Measurements from ENCODE around the gene FNDC5.

FNDC5 gene

DNA sequence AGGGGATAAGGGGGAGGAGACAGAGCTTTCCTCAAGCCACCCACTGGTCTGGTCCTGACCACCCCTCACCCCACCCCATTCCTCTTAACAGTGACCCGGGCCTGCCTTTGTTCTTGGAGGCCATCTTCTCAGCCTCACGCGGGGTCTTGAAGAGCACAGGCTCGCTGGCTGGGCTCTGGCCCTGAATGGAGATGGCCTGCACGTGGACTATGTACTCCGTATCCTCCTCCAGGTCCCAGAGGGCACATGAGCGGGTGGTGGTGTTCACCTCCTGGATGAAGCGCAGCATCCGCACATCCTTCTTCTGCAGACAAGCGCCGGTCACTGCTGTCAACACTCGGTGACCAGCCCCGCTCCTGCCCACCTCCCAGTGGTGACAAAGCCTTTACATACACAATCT lies 2.6 kb downstream of the FNDC5 start:
- no peak for DNase-seq (ENCODE audit: low spot score)
- TF ChIP-seq, protein P1, sequence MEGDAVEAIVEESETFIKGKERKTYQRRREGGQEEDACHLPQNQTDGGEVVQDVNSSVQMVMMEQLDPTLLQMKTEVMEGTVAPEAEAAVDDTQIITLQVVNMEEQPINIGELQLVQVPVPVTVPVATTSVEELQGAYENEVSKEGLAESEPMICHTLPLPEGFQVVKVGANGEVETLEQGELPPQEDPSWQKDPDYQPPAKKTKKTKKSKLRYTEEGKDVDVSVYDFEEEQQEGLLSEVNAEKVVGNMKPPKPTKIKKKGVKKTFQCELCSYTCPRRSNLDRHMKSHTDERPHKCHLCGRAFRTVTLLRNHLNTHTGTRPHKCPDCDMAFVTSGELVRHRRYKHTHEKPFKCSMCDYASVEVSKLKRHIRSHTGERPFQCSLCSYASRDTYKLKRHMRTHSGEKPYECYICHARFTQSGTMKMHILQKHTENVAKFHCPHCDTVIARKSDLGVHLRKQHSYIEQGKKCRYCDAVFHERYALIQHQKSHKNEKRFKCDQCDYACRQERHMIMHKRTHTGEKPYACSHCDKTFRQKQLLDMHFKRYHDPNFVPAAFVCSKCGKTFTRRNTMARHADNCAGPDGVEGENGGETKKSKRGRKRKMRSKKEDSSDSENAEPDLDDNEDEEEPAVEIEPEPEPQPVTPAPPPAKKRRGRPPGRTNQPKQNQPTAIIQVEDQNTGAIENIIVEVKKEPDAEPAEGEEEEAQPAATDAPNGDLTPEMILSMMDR (IDR thresholded peaks at IDR 0.05; ENCODE audit: extremely low read depth, missing control alignments), result no peak

- TF ChIP-seq, protein P1 (IDR thresholded peaks at IDR 0.05; ENCODE audit: extremely low read depth, missing control alignments), result no peak
- no peak for DNase-seq (ENCODE audit: low spot score)
Observed at GRCh38 chr1:32867671-32868070, 3.0 kb downstream of the FNDC5 start.

DNA sequence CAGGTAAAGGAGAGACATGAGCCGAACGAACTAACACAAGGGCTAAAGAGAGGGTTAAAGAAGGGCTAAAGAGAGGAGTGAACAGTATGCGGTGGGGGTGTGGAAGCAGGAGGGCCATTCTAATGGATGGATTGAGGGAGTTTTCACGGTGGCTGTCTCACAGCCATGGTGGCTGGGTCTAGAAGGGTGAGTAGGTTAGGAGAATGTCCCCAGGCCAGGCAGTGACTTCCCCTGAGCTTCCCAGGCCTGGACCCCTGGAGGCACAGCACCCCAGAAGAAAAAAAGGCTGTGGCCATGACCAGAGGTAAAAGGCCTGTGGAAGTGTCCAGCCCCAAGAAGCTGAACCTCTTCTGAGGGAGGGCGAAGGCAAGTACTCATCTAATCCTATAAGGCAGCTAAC lies 3.6 kb downstream of the FNDC5 start:
- DNase-seq (ENCODE audit: low spot score), result no peak
- TF ChIP-seq, protein P1 (IDR thresholded peaks at IDR 0.05; ENCODE audit: extremely low read depth, missing control alignments), result no peak

- DNase-seq (ENCODE audit: low spot score), result no peak
- TF ChIP-seq, protein P1 (IDR thresholded peaks at IDR 0.05; ENCODE audit: extremely low read depth, missing control alignments), result no peak
Observed at GRCh38 chr1:32865639-32866405, 4.9 kb downstream of the FNDC5 start.

DNA sequence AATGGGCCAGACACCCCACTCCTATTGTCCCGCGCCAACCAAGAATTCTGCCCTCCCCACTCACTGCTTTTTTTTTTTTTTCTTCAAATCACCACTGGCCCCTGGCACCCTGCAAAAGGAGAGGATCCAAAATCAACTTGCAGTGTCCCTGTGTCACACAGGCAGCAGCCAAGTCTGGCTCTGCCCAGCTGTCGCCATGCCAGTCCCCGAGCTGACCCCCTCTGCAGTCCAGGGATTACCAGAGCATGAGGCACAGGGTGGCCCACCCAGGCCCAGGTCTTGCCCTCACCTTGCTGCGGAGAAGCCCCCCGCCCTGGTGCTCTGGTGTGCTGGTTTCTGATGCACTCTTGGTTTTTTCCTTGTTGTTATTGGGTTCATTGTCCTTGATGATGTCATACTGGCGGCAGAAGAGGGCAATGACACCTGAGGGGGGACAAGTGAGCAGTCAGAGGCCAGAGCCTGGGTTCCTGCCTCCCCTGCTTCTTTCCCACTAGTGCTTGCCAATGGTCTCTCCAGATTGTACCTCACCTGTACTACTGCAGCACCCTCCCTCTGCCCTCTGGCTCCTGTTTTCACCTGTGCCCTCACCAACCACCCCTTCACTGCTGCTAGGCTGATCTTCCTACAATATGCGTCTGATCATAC lies 6.2 kb downstream of the FNDC5 start:
- no peak for DNase-seq (ENCODE audit: low spot score)
- TF ChIP-seq, protein P1 (IDR thresholded peaks at IDR 0.05; ENCODE audit: extremely low read depth, missing control alignments), result no peak

- TF ChIP-seq, protein P1 (IDR thresholded peaks at IDR 0.05; ENCODE audit: extremely low read depth, missing control alignments), result no peak
Observed at GRCh38 chr1:32863881-32864245, 6.8 kb downstream of the FNDC5 start.

DNA sequence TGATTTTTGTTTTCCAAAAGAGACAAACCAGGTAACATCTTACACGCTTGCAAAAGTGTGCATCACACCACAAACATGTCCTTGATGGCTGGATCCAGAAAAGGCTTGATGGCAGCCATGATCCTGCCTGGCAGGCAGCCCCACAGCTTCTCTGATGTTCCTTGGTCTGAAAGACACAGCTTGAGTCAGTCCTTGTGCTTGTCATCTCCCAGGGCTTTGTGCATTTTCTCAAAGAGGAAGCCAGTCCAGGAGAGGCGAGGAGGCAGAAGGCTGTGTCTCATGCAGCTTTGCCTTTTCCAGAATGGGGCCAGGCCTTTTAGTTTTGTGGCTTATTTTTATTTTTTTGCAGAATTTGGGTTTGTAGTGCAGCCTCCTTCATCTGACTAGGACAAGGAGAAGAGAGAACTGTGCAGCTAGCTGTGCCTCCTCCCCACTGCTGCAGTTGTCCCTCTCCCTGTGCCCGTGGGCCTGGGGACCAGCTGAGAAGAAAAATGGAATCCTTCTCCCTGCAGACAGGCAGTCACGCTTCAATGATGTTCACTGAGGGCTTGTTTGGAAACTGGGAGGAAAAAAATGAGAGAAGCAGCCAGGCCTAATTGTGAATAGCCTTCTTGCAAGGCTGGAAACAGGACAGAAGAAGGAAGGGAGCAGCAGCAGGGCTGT lies 7.4 kb downstream of the FNDC5 start:
- no peak for DNase-seq (ENCODE audit: low spot score)
- TF ChIP-seq, protein P1 (IDR thresholded peaks at IDR 0.05; ENCODE audit: extremely low read depth, missing control alignments), result no peak

More at GRCh38 chr1:32863881-32864245, 6.8 kb downstream of the FNDC5 start:
- DNase-seq (ENCODE audit: low spot score), result no peak

All from GM20000 (cell line).